DOHH2 (cell line): ENCODE measurements around the gene KSR1.

ENCODE experiments used
- H3F3A ChIP-seq: fragments of 200-600 bp; sonication (generic), shearing (Covaris generic); 2 replicates; pipeline ENCODE4 v1.6.0; 2016; ENCODE audit warnings: antibody characterized with exemption, mild to moderate bottlenecking; ENCODE audit not compliant: control insufficient read depth, insufficient read depth
- H3K27ac ChIP-seq: fragments of 200-600 bp; sonication (generic); 2 replicates; pipeline ENCODE4 v1.5.1; 2014; ENCODE audit warnings: low read depth, mild to moderate bottlenecking, low read length, moderate library complexity
- H3K27me3 ChIP-seq: fragments of 200-600 bp; sonication (generic); 2 replicates; pipeline ENCODE4 v1.6.1; 2014; ENCODE audit warnings: mild to moderate bottlenecking, low read length, mixed read lengths; ENCODE audit not compliant: control insufficient read depth
- H3K36me3 ChIP-seq: fragments of 200-600 bp; sonication (generic); 2 replicates; pipeline ENCODE4 v1.6.1; 2014; ENCODE audit warnings: mild to moderate bottlenecking, low read length, moderate library complexity, mixed read lengths; ENCODE audit not compliant: control insufficient read depth
- H3K4me1 ChIP-seq: fragments of 200-600 bp; sonication (generic); 2 replicates; pipeline ENCODE4 v1.6.1; 2014; ENCODE audit warnings: mild to moderate bottlenecking, low read length, mixed read lengths; ENCODE audit not compliant: control insufficient read depth
- H3K4me2 ChIP-seq: fragments of 200-600 bp; sonication (generic); 2 replicates; pipeline ENCODE4 v1.6.0; 2014; ENCODE audit warnings: mild to moderate bottlenecking, low read length, moderate library complexity
- H3K4me3 ChIP-seq: fragments of 200-600 bp; sonication (generic); 2 replicates; pipeline ENCODE4 v1.5.1; 2014; ENCODE audit warnings: mild to moderate bottlenecking, low read length, mixed read lengths
- H3K79me2 ChIP-seq: fragments of 200-600 bp; sonication (generic); 2 replicates; pipeline ENCODE4 v1.6.1; 2014; ENCODE audit warnings: mild to moderate bottlenecking, low read length, mixed read lengths; ENCODE audit not compliant: control insufficient read depth
- H3K9me2 ChIP-seq: fragments of 200-600 bp; sonication (generic); replicated peaks from 2 replicates; pipeline ENCODE4 v1.6.1; 2014; ENCODE audit warnings: mild to moderate bottlenecking, low read length, mixed read lengths; ENCODE audit not compliant: control insufficient read depth
- H3K9me3 ChIP-seq: fragments of 200-600 bp; sonication (generic); 2 replicates; pipeline ENCODE4 v1.6.1; 2014; ENCODE audit warnings: antibody characterized with exemption, low read length, mixed read lengths; ENCODE audit not compliant: control insufficient read depth, insufficient read depth
- H4K20me1 ChIP-seq: fragments of 200-600 bp; sonication (generic); 2 replicates; pipeline ENCODE4 v1.6.0; 2014; ENCODE audit warnings: low read depth, mild to moderate bottlenecking, antibody characterized with exemption, low read length, moderate library complexity; ENCODE audit not compliant: control insufficient read depth, insufficient read depth
- EZH2phosphoT487 ChIP-seq: fragments of 200-600 bp; sonication (generic); IDR thresholded peaks from 2 replicates; pipeline ENCODE4 v1.6.1; 2017; ENCODE audit warnings: borderline replicate concordance, mild to moderate bottlenecking, antibody characterized with exemption, low read length, moderate library complexity, mixed read lengths
- TF ChIP-seq, protein P1 (sequence below): fragments of 200-600 bp; sonication (generic); IDR thresholded peaks from one replicate; pipeline ENCODE4 v1.5.1; 2014; ENCODE audit warnings: antibody characterized with exemption, mild to moderate bottlenecking, low read depth, low read length; ENCODE audit not compliant: poor library complexity, severe bottlenecking

The KSR1 gene

DNA sequence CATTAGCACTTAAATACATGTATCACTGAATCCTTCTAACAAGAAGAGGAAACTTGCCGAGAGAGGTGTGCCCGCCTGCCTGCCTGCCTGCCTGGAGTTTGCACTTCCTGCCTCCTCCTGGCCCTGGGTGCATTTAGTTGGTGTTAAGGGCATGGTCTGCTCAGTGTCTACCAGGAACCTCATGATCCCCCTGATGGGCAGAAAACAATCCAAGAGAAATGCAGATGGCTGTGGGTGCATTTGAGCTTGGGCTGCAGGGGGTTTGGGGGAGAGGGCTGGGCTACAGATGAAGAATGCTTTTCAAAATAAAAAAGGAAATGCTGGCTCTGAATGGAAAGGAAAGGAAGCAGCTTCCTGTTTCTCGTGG, 10.1 kb downstream of the KSR1 start:
- H3K4me3 ChIP-seq: no peak overlapping the region
- H3K36me3 ChIP-seq: no peaks in the 10 kb centered on the region
- no peaks in the 10 kb centered on the region for H3K9me3 ChIP-seq
- H3K27ac ChIP-seq: no peak overlapping the region
- no peaks in the 10 kb centered on the region for H3F3A ChIP-seq
- no peaks in the 10 kb centered on the region for H3K79me2 ChIP-seq
- TF ChIP-seq EZH2phosphoT487: no peak
- TF ChIP-seq, protein P1, sequence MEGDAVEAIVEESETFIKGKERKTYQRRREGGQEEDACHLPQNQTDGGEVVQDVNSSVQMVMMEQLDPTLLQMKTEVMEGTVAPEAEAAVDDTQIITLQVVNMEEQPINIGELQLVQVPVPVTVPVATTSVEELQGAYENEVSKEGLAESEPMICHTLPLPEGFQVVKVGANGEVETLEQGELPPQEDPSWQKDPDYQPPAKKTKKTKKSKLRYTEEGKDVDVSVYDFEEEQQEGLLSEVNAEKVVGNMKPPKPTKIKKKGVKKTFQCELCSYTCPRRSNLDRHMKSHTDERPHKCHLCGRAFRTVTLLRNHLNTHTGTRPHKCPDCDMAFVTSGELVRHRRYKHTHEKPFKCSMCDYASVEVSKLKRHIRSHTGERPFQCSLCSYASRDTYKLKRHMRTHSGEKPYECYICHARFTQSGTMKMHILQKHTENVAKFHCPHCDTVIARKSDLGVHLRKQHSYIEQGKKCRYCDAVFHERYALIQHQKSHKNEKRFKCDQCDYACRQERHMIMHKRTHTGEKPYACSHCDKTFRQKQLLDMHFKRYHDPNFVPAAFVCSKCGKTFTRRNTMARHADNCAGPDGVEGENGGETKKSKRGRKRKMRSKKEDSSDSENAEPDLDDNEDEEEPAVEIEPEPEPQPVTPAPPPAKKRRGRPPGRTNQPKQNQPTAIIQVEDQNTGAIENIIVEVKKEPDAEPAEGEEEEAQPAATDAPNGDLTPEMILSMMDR: no peak
- H3K27me3 ChIP-seq: peaks cover 8% of the 10 kb centered on the region
- H4K20me1 ChIP-seq: no peaks in the 10 kb centered on the region
- no peaks in the 10 kb centered on the region for H3K4me1 ChIP-seq
- H3K9me2 ChIP-seq: no peaks in the 10 kb centered on the region
- H3K4me2 ChIP-seq: no peak overlapping the region

DNA sequence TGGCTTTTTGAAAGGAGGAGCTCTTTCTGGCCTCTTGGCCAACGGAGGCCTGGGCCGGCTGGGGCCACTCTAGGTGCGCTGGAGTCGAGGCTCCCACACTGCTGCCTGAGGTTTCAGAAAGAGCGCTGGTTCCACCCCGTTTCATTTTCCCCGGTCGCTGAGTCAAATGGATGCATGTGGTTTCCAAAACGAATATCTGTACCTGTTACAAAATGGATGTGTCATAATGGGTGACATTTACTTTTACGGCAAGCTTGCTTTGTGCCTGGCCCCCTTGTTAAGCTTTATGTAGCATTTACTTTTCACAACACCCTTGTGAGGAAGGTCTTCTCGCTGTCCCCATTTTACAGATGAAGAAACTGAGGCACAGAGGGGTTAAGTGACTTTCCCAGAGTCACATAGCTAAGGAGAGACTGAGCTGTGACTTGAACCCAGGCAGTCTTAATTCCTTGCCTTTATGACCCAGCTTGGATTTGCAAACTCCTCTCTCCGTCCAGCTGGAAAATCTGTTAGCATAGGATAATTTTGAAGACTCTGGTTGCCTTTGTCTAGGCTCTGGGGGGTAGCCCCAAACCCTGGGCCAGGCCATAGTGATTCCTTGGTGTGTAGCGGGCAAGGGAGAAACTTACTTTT, 10.6 kb downstream of the KSR1 start:
- Histone ChIP-seq H3K27me3 (peaks cover 10% of the 10 kb centered on the region), H3K4me2 (no peak overlapping the region), H3K4me3 (no peak overlapping the region), H3K4me1 (no peaks in the 10 kb centered on the region), H3K9me3 (no peaks in the 10 kb centered on the region), H4K20me1 (no peaks in the 10 kb centered on the region), H3K27ac (no peak overlapping the region), H3F3A (no peaks in the 10 kb centered on the region), H3K9me2 (no peaks in the 10 kb centered on the region), H3K79me2 (no peaks in the 10 kb centered on the region), H3K36me3 (no peaks in the 10 kb centered on the region)
- TF ChIP-seq EZH2phosphoT487: no peak
- TF ChIP-seq, protein P1: no peak

DNA sequence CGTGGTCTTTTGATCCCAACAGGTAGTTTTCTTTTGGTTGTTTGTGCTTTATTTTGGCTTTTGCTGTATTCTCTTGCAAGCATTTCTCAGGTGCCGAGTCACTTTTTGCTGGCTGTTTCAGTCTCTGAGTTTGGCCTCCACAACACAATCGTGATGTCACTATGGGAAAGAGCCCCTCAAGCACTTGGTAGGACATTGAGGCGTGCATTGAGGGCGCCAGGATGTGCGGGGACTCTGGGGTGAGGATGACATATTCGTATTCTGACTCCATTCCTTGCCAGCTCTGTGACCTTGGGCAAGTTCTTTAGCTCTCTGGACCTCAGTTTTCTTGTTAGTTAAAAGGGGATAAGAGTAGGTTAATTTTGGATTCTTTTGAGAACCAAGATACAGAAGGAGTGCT, 13.0 kb downstream of the KSR1 start:
- Histone ChIP-seq H3F3A (no peaks in the 10 kb centered on the region), H3K27me3 (peaks cover 11% of the 10 kb centered on the region), H4K20me1 (no peaks in the 10 kb centered on the region), H3K4me1 (peaks cover 9% of the 10 kb centered on the region; the same call in 1 of the 2 replicates), H3K4me3 (no peak overlapping the region), H3K79me2 (no peaks in the 10 kb centered on the region), H3K9me2 (no peaks in the 10 kb centered on the region), H3K9me3 (no peaks in the 10 kb centered on the region), H3K27ac (no peak overlapping the region), H3K4me2 (no peak overlapping the region), H3K36me3 (no peaks in the 10 kb centered on the region)
- TF ChIP-seq, protein P1: no peak
- TF ChIP-seq EZH2phosphoT487: no peak
